Esophagus mucosa (tissue), 1 donor: ENCODE measurements around the gene RLN3. TPM values are rescaled to one million over a fixed set of nuclear protein-coding genes. Genes with fewer than 3 reads are reported as not detected.

ENCODE experiments used
- ATAC-seq: fragments of 200-7000 bp; cut with Tn5 transposase; one replicate; pipeline ENCODE4 v1.9.1; 2020
- total RNA-seq: library from RNA; stranded (reverse); gene quantifications from one replicate; pipeline ENCODE4 v1.2.4, GENCODE V29; 2023
- donor health status: DM: yes; HTN: yes; CAD: no.

The RLN3 gene, protein sequence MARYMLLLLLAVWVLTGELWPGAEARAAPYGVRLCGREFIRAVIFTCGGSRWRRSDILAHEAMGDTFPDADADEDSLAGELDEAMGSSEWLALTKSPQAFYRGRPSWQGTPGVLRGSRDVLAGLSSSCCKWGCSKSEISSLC
- not detected for total RNA-seq

DNA sequence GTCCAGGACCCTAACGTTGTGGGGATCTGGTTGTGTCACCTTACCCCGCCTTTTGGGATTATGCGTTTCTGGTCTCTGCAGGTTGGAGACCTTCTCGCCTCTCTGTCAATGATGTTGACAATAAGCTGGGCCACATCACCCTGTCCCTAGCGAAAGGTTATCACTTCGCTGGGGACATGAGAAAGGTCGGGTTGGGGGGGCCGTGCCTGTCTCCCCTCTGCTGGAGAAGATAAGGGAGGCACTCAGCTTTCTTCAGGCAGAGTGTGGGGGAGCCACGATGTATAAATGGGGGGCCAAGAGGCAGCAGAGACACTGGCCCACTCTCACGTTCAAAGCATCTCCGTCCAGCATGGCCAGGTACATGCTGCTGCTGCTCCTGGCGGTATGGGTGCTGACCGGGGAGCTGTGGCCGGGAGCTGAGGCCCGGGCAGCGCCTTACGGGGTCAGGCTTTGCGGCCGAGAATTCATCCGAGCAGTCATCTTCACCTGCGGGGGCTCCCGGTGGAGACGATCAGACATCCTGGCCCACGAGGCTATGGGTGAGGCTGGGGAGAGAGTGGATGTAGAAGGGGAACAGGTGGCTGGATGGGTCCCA is at the start of gene RLN3:
RLN3 (plus strand) TSS at position 293 of the 595 bp plus-strand sequence; CDS start at position 350, 57 bp downstream.
- no peak for ATAC-seq

DNA sequence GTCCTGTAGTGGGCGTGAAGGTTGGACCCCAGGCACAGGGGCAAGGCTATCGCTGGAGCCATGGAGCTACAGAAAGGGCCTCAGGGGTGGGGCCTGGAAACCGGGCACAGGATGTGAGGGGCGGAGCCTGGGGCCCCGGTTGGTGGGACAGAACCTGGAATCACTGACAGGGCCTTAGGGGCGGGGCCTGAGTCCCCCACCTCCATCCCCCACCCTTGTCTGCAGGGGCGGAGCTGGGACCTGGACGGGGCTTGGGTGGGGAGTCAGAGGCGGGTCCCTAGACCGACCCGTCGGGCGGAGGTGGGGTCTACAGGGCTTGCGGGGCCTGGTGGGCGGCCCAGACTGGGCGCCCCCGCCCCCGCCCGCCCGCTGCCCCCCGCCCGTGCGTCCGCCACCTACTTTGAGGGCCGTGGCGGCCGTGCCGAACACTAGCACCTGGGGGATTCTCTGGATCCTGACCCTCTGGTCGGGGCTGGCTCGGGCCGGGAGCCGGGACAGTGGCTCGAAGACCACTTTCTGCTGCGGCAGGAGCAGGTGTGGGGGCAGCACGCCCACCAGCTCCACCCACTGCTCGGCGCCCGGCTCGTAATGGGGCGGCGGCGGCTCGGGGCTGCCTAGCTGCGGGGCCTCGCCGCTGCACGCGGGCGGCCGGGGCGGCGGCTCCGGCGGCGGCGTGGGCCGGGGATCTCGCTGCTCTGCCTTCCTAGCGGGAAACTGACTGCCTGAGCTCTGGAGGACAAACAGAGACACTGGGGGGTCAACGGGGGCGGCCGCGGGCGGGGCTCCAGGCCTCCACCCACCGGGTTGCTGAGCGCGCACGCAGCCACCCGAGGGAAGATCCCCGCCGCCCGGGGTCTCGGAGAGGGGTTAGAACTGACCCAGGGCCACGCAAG is 49.4 kb upstream of the RLN3 start:
- ATAC-seq = peak; percentile 50

DNA sequence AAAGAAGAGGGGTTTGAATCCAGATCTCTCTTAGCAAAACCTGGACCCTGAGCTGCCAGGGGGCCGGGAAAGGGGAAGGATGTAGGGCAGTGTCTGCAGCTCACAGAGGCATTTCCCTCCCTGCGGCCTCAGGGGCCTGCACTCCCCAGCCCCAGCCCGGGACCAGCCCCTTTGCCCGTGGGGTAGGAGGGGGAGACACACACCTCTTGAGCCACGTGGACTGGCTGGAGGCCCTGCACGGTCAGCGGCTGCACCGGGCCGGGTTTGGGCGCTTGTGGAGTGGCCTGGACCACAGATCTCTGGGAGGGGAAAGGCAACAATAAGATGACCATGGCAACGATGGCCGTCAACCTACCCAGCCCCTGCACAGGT is 48.7 kb upstream of the RLN3 start:
- no peak for ATAC-seq

DNA sequence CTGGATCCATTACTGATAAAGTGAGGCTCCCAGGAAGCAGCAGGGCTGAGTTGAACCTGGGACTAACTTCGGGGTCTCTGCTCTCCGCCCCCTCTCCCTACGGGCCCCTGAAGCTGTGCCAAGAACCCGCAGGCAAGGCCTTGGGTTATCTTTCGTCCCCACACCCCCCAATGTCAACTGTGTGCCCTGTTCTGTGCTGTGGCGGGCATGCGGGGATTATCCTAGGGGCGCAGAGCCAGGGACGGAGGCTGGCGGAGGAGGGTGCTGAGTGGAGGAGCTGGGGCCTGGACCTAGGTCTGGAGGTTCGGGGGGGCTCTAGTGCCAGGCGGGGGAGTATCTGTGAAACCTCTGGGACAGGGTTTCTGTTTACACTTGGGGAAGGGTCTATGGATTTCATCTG is 48.3 kb upstream of the RLN3 start:
- ATAC-seq = no peak

DNA sequence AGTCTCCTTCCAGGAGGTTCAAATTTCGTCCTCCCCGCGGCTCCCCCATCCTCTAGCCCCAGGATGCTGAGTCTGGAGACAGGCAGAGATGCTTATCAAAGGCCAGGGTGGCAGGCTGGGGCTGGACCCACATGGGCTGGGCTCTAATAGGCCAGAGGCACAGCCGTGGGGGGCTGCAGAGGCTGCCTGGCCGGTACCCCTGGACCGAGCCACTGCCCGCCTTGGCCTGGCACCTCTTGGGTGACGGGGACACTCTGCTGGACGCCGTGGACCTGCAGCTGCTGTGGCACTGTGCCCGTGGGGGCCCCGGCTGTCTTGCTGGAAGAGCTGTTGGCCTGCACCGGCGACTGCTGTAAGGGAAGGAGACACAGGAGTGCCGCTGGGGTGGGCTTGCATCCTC is 47.6 kb upstream of the RLN3 start:
- ATAC-seq = no peak

DNA sequence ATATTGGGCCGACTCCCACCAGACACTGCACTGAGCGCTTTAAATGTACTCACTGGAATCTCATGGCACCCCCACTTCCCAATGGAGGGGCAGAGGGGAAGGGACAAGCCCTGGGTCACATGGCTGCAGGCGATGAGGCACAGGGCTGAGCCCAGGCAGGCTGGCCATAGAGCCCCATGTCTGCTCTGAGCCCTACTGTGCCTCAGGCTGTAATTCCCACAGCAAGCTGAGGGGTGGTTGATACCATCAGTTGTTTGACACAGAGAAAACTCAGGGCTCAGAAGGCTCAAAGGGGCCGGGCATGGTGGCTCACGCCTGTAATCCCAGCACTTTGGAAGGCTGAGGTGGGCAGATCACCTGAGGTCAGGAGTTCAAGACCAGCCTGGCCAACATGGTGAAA is 46.9 kb upstream of the RLN3 start:
- no peak for ATAC-seq

DNA sequence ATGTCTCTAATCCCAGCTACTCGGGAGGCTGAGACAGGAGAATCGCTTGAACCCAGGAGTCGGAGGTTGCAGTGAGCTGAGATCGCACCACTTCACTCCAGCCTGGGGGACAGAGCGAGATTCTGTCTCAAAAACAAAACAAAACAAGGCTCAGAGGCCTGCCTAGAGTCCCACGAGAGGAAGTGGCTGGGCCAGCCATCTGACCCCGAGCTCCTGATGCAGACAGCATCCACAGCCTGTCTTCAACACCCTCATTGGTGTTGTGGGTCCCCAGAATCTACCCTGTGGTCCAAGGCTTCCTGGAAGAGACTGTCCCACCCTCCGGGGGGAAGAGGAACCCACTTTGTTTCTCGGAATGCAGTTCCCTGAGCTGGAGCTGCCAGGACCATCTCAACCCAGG is 46.5 kb upstream of the RLN3 start:
- no peak for ATAC-seq

DNA sequence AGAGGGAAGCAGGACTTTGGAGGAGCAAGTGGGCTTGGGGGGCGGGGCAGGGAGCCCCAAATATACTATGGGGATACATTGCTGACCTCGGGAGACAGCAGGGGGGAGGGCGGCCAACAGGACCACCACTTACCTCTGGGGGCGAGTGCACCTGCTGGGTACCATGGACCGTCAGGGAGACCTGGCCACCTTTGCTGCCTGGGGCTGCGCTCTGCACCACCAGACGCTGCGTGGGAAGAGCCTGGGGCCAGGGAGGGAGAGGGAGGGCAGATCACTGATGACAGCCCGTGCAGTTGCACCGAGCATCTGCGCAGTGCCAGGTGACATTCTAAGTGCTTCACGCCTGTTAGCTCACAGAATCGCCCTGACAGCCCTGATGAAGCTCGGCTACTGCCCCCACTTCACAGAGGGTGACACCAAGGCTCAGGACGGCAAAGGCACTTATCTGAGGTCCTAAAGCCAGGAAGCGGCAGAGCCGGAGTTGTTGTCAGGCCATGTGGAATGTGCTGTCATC is 45.9 kb upstream of the RLN3 start:
- ATAC-seq = no peak

DNA sequence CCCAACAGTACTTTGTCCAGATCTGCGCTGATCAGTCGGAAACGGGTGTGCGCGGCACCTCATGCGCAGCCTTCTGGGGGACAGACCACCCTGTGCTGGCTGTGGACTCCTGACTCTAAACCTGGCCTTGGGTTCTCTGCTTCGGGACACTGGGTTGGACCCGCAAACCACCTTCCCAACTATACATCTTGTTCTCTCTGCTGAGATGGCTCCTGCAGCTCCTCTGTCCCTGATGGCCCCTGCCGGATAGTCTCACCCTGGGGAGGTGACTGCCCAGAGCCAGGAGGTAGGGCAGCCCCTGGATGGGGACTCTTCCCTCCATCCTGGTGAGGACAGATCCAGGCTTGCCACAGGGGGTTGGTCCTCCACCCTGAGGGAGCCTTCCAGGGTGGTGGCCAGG is 45.2 kb upstream of the RLN3 start:
- ATAC-seq = no peak

DNA sequence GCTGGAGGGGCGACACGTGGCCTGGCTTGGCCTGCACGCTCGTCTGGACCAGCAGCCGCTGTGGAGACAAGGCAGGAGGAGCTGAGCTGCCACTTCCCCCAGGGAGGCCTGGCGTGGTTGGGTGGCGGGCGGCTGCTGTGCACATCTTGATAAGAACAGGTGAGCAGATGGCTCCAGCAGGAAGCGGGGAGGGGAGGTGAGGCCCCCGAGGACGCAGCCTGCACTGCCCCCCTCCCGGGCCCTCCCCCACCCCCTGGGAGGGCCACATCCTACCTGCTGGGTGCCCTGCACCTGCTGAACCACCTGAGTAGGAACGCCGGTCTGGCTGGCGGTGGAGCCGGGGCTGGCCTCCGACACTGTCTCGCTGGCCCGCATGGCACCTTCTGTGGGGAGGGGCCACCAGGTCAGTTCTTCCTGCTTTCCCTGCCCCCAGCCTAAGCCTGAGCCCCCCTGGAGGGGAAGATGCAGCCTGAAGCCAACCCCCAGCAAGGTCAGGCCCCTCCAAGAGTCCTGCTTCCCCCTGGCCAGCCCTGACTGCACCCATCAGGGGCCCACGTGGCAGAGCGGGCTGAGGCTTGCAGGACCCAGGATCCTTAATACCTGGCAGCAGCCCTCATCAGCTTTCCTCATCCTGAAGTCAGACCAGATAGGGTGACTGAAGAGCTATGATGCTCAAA is 44.6 kb upstream of the RLN3 start:
- no peak for ATAC-seq

DNA sequence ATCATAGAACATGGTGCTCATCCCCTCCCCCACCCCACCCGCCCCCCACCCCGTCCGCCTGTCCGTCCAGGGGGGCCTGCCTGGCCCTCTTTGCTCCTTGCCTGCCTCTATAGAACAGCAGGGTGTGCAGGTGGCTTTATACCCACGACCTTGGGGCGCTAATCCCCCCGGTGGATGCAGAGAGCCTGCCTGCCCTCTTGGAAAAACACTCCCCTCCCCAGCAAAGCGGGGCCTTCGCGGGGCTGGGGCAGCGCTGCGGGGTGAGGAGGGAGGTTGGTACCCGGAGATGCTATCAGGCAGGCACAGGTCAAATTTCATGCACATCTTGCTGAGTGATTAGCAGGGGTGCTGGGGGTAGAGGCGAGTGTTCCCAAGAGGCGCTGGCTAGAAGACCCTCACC is 43.8 kb upstream of the RLN3 start:
- no peak for ATAC-seq

DNA sequence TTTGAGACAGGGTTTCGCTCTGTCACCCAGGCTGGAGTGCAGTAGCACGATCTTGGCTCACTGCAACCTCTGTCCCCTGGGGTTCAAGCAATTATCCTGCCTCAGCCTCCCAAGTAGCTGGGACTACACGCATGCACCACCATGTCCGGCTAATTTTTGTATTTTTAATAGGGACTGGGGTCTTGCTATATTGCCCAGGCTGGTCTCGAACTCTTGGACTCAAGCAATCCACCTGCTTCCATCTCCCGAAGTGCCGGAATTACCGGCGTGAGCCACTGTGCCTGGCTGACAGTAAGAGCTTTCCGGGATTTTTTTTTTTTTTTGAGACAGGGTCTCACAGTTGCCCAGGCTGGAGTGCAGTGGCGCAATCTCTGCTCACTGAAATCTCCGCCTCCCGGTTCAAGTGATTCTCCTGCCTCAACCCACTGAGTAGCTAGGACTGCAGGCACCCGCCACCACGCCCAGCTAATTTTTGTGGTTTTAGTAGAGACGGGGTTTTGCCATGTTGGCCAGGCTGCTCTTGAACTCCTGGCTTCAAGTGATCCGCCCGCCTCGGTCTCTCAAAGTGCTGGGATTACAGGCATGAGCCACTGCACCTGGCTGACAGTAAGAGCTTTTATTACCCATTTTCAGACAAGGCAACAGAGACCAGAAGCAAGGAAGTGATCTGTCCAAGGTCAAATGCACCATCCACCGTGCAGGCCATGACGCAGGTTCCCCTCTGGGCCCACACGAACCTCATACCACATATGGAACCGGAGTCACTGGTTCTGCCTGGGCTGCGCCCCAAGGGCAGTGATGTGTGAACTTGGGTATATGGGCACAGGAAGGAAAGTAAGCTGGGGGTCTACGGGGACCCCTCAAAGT is 42.8 kb upstream of the RLN3 start:
- no peak for ATAC-seq

DNA sequence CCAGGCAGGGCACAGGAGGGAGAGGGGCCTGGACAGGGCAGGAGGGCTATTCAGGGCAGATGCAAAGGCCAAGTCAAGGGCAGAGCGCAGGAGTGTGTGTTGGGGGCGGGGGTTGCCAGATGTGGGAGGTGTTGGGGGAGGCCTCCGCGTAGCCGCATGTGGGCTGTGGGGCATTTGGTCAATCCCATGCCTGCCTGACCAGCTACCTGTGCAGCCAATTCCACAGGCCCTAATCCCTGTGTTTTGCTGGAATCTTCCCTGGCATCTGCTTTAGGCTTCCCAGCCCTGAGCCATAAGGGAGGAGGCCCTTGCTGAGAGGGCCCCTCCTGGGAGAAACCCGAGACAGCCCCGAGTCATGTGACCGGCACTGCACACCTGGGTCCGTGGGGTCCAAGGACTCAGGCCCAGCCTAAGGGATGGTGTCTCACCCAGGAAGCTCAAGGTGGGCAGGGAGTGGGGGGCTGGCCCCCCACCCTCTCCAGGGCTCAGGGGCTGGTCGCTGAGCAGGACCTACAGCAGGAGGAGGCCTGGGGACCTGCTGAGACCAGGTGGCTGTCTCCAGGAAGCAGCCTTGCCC is 42.1 kb upstream of the RLN3 start:
- peak; percentile 5 for ATAC-seq

DNA sequence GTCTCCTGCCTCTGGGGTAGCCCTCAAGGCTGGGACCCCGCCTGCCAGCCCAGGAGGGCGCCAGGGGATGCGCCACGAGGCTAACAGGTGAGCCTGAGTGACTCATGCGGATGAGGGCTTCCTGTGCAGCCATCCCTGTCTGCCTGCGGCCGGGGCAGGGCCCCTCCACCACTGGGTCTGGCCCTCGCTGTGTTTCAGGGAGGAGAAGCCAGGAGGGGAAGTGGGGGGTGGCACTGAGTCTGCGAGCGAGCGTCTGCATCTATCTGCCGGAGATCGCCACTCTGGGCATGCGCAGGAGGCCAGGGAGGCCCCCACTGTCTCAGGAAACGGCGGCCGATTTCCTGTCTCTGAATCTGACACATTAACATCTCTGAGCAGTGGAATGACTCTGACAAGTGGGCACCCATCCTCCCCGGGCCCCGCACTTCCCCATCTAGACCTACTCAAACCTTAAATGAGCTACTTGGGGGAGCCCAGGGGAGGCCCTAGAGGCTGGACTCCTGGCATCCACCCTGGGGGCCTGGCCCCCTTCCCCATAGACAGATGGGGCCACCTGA is 41.5 kb upstream of the RLN3 start:
- peak; percentile 73 for ATAC-seq

DNA sequence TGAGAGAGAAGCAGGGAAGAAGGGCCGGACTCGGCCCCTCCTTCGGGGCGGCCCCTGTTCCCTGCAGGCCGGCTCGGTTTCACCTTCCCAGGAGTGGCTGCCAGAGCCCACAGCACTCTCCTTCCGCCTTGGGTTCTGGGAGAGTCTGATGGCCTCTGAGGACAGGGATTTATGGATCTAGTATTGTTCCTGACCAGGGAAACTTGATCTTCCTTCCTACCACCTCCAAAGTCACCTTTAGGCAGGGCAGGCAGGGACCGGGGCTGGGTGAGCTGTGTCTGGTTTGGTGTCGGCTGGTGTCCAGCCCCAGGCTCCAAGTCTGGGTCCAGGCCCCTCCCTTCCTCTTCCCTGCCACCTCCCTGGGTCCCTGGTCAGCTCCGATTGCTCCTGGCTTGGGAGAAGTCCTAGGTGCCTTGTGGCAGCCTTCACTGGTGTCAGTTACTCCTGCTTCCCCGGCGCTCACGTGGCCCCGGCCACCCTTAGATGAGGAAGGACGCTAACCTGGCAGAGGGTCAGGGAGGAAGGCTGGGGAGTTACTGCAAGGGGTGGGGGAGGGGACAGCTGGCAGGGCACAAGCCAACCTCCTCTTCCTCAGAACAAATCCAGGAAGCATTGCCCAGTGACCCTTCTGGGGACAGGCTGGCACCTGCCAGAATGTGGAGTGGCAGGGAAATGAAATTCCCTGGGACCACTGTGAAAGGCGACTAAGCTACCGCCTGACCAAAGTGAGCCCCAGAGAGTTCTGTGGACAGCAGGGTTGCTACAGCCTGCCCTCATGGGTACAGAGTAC is 40.7 kb upstream of the RLN3 start:
- ATAC-seq = no peak

DNA sequence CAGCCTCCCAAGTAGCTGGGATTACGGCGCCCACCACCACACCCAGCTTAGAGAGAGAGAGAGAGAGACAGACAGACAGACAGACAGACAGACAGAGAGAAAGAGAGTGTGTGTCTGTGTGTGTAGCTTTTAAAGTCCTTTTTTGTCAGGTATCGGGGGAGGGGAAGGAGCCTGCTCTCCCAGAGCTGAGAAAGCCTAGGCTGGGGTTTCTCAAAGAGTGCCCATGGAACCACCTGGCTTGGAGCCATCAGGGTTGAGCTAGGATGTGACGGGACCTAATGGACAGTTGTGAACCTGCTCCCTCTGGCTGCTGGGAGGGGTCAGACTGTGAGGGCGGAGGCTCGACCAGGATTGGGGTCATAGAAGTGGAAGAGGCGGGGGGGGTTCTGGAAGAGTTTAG is 38.5 kb upstream of the RLN3 start:
- no peak for ATAC-seq

DNA sequence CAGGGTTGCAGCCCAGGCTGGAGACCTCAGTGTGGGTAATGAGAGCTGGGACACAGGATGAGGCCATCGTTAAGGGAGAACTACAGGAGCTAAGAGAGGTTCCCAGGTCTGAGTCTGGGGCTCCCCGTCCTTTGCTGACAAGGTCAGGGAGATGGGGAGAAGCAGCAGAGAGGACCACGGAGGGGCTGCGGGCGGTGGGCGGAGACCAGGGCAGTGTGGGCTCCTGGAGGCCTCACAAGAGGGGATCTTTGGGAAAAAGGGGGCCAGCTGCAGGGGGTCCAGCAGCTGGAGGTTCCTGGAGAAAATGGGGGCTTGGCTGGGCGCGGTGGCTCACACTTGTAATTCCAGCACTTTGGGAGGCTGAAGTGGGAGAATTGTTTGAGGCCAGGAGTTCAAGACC is 37.9 kb upstream of the RLN3 start:
- ATAC-seq = no peak

DNA sequence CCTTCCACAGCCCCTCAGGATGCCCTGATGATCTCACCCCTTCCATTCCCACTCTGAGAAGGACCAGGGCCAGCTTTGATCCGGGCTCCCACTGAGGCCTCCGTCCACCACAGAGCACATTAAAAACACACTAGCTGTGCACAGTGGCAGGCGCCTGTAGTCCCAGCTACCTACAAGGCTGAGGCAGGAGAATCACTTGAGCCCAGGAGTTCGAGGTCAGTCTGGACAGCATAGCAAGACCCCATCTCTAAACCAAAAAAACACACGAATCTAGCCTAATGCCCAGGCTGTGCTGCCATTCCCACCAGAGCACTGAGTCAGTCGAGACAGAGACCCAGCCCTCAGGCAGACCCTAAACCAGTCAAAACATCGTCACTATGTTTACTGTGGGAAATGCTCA is 35.9 kb upstream of the RLN3 start:
- no peak for ATAC-seq

DNA sequence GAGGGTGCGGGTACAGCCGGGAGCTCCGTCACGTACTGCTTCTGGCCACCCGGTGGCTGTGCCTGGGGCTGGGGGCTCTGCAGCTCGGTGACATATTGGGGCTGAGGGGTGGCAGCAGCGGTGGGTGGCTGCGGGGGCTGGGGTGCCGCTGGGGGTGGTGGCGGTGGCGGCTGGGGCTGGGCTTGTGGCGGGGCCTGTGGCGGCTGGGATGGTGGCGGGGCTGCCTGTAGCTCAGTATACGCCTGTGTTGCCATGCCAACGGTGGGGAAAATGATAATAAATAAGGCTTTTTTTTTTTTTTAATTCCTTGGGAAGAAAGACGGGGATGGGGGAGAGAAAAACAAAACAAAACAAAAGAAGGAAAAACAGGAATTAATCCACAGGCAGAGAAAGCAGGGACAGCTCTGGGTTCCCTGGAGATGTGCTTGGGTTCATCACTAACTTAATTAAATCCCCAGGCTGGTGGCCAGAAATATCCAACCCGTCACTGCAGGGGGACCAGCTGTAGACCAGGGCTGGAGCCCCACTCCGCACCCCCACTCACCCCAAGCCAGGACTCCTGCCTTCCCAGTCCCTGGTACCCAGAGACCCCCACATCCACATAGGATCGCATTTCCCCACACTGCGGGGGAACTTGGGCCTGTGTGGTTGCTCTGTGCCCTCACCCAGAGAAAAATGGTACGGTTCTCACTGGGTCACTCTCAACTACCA is 34.2 kb upstream of the RLN3 start:
- no peak for ATAC-seq
